Cortex of kidney (tissue), 1 donor: ENCODE data around the gene CTXN1.
"Not testable (repeated sequence)": the region's sequence is repeated elsewhere in the genome, so short reads cannot be mapped to it uniquely, and the experiment has no call there.

Experiments
- DNase-seq: peaks from one replicate; lab custom pipeline; 2025; lab: John Stamatoyannopoulos, UW

Gene CTXN1

GRCh38 chr19:7926021-7926726, at the start of gene CTXN1:
Gene CTXN1 (minus strand): TSS chr19:7926135. CDS start chr19:7925538, 597 bp downstream.
- no peak for DNase-seq

GRCh38 chr19:7975037-7975436, 49.1 kb upstream of the CTXN1 start:
- DNase-seq: no peak

- no peak for DNase-seq
Measured at GRCh38 chr19:7973883-7974282, 47.9 kb upstream of the CTXN1 start.

- DNase-seq: no peak
Measured at GRCh38 chr19:7971553-7972520, 45.9 kb upstream of the CTXN1 start.

- DNase-seq: no peak
Measured at GRCh38 chr19:7970716-7971448, 44.9 kb upstream of the CTXN1 start.

GRCh38 chr19:7969555-7969939, 43.6 kb upstream of the CTXN1 start:
- no peak for DNase-seq

- no peak for DNase-seq
Measured at GRCh38 chr19:7968796-7969554, 43.0 kb upstream of the CTXN1 start.

- DNase-seq: no peak
Measured at GRCh38 chr19:7968008-7968795, 42.3 kb upstream of the CTXN1 start.

- no peak for DNase-seq
Measured at GRCh38 chr19:7965921-7966665, 40.2 kb upstream of the CTXN1 start.

- DNase-seq: no peak
Measured at GRCh38 chr19:7965259-7965841, 39.4 kb upstream of the CTXN1 start.

GRCh38 chr19:7963566-7963965, 37.6 kb upstream of the CTXN1 start:
- no peak for DNase-seq

- no peak for DNase-seq
Measured at GRCh38 chr19:7962644-7963268, 36.8 kb upstream of the CTXN1 start.

- no peak for DNase-seq
Measured at GRCh38 chr19:7961920-7962626, 36.1 kb upstream of the CTXN1 start.

GRCh38 chr19:7961082-7961481, 35.1 kb upstream of the CTXN1 start:
- not testable (repeated sequence) for DNase-seq

- DNase-seq: no peak
Measured at GRCh38 chr19:7959211-7959610, 33.3 kb upstream of the CTXN1 start.

GRCh38 chr19:7955696-7956095, 29.8 kb upstream of the CTXN1 start:
- DNase-seq: no peak

GRCh38 chr19:7953576-7953975, 27.6 kb upstream of the CTXN1 start:
- DNase-seq: no peak

GRCh38 chr19:7953060-7953459, 27.1 kb upstream of the CTXN1 start:
- DNase-seq: no peak

- no peak for DNase-seq
Measured at GRCh38 chr19:7947939-7948338, 22.0 kb upstream of the CTXN1 start.
